IPS-NIHi11 (cell line): ENCODE data around the gene RCVRN.

Experiments
- DNase-seq: peaks from one replicate; pipeline ENCODE4 v3.0.0; 2012; ENCODE audit warnings: mixed read lengths, low spot score

RCVRN gene

GRCh38 chr17:9898812-9899211 lies 6.3 kb downstream of the RCVRN start:
- DNase-seq: no peak

- no peak for DNase-seq
Measured at GRCh38 chr17:9897372-9897968, 7.6 kb downstream of the RCVRN start.

- DNase-seq: no peak
Measured at GRCh38 chr17:9895923-9896322, 9.1 kb downstream of the RCVRN start.

GRCh38 chr17:9894231-9894630 lies 10.8 kb downstream of the RCVRN start:
- DNase-seq: no peak

GRCh38 chr17:9893411-9894012 lies 11.6 kb downstream of the RCVRN start:
- no peak for DNase-seq

- DNase-seq: peak; percentile 91
Measured at GRCh38 chr17:9890124-9890523, 14.9 kb downstream of the RCVRN start.

- DNase-seq: no peak
Measured at GRCh38 chr17:9887508-9887907, 17.6 kb downstream of the RCVRN start.

GRCh38 chr17:9886141-9886930 lies 18.7 kb downstream of the RCVRN start:
- no peak for DNase-seq

- DNase-seq: no peak
Measured at GRCh38 chr17:9883451-9883850, 21.6 kb downstream of the RCVRN start.

- no peak for DNase-seq
Measured at GRCh38 chr17:9880582-9880999, 24.5 kb downstream of the RCVRN start.

GRCh38 chr17:9878786-9879525 lies 26.1 kb downstream of the RCVRN start:
- DNase-seq: no peak

GRCh38 chr17:9878356-9878755 lies 26.7 kb downstream of the RCVRN start:
- no peak for DNase-seq

GRCh38 chr17:9875441-9875840 lies 29.6 kb downstream of the RCVRN start:
- DNase-seq: peak; percentile 60

GRCh38 chr17:9874722-9875121 lies 30.3 kb downstream of the RCVRN start:
- peak; percentile 36 for DNase-seq

- DNase-seq: no peak
Measured at GRCh38 chr17:9872852-9873251, 32.2 kb downstream of the RCVRN start.

- DNase-seq: no peak
Measured at GRCh38 chr17:9868552-9868951, 36.5 kb downstream of the RCVRN start.

- DNase-seq: no peak
Measured at GRCh38 chr17:9865586-9865985, 39.5 kb downstream of the RCVRN start.

- no peak for DNase-seq
Measured at GRCh38 chr17:9862949-9863348, 42.1 kb downstream of the RCVRN start.

- DNase-seq: no peak
Measured at GRCh38 chr17:9862220-9862619, 42.9 kb downstream of the RCVRN start.

GRCh38 chr17:9860851-9861250 lies 44.2 kb downstream of the RCVRN start:
- no peak for DNase-seq

GRCh38 chr17:9859781-9860180 lies 45.3 kb downstream of the RCVRN start:
- DNase-seq: no peak

GRCh38 chr17:9855036-9855435 lies 50.0 kb downstream of the RCVRN start:
- no peak for DNase-seq

GRCh38 chr17:9854255-9854654 lies 50.8 kb downstream of the RCVRN start:
- DNase-seq: no peak
